Epithelial cell of prostate (primary cell): Measurements from ENCODE around the gene POU6F2.

Experiments
- DNase-seq: peaks from one replicate; pipeline ENCODE4 v3.0.0-alpha.2; 2011; ENCODE audit warnings: low read depth, low spot score
- H3K27ac ChIP-seq: fragments of 450-650 bp; 2 replicates; pipeline ENCODE4 v1.5.1; 2017; ENCODE audit warnings: mild to moderate bottlenecking

The POU6F2 gene

DNA sequence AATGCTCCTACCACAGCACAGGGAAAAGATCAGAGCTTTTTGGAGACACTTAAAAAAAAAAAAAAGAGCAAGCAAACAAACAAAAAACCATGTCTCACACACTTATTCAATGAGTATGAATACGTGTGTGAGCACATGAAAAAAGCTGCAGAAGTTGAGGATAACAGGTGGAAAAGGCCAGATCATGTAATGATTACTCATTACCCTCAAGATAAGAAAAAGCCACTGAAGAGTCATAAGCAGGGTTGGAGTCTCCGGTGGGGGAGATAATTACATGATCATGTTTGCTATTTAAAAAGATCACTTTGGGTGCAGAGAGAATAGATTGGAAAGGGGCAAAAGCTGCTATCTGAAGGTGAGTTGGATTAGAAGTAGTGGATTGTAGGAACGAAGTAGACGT lies 77.0 kb downstream of the POU6F2 start:
- no peak for DNase-seq

DNA sequence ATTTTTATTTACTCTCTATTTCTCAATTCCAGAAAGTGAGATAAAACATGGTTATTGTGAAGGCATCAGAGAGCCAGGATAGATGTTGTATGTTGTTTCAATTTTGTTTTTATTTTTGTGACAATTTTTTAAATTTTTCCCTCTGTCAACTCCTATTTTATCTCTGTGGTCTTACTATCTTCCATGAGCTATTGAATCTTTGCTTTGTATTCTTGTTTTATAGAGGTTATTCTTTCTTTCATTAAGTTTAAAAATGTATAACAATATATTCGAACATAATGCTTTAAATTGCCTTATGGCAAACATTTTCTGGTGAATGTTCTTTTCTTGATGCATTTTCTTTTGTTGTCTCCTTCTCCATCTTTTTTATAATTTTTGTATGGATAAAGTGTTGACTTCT lies 78.4 kb downstream of the POU6F2 start:
- H3K27ac ChIP-seq = no peak overlapping the region
- DNase-seq = no peak

More for the DNA sequence above, 77.0 kb downstream of the POU6F2 start:
- no peak overlapping the region for H3K27ac ChIP-seq

DNA sequence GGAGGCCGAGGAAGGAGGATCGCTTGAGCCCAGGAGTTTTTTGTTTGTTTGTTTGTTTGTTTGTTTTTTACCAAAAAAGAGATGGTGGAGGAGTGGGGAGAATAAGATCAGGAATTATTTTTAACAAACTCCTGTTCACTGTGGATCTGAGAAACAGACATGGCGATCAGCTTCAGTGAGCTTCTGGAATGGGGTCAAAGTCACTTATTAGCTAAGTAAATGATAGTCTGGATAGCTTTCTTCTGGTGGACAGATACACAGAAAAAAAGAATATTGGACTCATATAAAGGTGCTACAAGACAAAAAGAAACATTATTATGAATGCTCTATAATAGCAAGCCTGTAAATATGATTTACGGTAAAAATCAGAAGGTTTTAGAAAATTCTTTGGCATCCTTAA lies 85.1 kb downstream of the POU6F2 start:
- H3K27ac ChIP-seq = no peak overlapping the region
- DNase-seq = no peak

DNA sequence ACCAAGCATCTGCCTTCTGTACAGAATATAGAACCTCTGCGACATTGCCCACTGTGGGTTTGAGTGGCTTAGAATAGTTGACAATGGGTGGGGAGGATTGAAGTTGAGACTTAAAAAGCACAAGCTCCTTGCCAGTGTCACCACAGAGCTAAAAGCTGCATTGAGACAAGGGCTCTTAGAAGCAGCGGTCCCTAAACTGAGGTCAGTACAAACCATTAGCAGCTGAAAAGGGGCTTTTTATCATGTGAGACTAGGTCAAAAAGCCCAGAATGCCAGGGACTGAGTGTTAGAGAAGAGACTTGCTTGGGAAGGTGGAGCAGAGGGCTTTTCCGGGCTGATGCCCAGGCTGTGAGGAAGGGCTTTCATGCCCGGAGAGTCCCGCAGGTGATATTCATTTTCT lies 91.3 kb downstream of the POU6F2 start:
- H3K27ac ChIP-seq = no peak overlapping the region
- DNase-seq = no peak

DNA sequence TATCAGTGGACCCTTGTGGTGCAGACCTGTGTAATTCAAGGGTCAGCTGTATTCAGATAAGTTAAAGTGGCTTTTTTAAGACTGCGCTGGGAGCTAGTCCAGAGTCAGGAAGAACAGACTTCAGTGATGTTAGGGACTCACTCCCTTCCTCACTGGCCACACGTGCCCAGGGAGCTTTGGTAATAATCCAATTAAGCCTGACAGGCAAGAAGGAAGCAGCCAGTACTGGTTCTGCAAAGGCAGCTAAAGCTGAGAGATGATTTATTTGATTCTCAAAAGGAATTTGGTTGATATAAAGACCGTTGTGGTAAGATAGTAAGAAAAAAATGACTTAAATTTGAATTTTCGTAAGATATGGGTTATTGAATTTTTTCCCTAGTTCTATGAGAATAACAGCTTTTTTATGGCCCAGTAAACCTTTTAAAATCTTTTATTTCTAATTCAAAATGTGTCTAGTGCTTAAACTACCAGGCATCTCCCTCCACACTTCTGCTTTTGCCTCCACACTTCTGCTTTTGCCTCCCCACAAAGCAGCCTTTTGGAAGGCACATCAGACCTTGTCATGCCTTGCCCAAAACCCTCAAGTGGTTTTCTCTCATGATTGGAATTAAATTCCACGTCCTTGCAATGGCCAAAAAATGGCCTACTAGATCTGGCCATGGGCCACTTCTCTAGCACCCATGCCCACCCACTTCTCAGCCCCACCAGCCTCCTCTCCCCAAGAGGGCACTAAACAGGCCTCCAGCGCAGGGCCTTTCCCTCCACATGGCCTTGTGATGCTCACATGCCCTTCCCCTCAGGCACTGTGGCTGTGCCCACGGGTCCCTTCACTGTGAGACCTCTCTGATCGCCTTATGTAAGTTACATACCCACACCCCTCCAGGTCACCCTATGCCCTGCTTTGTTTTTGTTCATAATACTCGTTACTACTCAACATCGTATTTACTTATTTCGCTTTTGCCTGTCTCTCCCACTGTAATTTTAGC lies 92.5 kb downstream of the POU6F2 start:
- no peak overlapping the region for H3K27ac ChIP-seq
- no peak for DNase-seq

DNA sequence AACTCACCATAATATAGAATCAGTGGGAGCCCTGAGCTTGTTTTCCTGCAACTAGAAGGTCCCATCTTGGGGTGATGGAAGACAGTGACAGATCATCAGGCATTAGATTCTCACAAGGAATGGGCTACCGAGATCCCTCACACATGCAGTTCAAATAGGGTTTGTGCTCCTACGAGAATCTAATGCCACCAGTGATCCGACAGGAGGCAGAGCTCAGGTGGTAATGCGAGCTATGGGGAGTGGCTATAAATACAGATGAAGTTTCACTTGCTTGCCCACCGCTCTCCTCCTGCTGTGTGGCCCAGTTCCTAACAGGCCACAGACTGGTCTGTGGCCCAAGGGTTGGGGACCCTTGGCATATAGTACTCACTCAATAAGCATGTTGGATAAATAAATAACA lies 93.4 kb downstream of the POU6F2 start:
- no peak overlapping the region for H3K27ac ChIP-seq

DNA sequence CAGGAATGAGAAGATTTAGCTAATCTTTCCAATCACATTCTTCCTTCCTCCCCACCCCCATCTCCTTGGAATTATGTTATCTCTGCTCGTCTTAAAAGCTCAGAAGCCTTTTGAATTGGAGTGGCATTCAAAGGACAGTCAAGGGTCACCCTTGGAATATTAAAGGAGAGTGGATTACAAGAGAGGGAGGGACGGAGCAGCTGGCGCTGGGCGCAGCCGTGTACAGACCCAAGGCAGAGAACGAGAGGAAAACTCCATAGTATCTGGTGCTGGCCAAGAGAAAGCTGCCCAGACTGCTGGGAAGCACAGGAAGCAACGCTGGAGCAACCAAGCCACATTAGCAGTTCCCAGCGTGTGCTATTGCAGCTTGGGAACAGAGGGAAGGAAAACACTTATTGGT lies 95.7 kb downstream of the POU6F2 start:
- no peak for DNase-seq
- H3K27ac ChIP-seq = no peak overlapping the region

More for the DNA sequence above, 93.4 kb downstream of the POU6F2 start:
- no peak for DNase-seq

DNA sequence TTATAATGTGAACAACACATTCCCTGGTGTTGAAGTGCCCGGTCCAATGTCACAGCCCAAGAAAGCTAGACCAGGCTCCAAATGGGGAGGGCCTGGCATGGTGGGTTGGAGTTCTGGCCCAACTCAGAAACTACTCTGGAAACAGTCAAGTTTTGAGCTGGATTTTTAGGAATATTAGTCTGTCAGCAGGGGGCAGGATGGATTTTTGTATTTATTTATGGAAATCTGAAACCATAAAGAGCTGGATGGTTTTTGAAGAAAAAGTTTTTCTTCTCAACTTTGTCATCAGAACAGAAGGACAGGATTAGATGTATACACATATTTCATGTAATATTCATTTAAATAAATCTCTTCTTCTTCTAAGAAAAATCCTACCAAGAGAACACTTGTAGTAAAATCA lies 97.5 kb downstream of the POU6F2 start:
- no peak for DNase-seq

DNA sequence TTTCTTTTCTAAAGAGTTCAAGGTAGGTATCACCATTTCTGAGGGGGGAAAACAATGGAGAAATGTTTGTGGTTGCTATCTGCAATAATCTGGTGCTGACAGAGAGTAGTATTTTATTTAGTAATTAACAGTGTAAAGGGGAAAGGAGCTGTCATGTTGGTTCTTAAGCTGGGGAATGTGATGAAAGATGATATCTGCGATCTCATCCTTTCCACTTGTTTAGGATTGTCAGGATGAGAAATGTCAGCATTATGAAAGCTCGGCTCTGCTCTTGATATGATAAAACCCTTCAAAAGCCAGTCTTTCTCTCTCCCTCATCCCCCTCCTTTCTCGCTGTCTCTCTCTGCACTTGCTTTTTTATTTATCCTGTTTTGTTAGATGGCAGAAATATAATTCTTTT lies 106.1 kb downstream of the POU6F2 start:
- no peak for DNase-seq
- H3K27ac ChIP-seq = no peak overlapping the region

More for the DNA sequence above, 97.5 kb downstream of the POU6F2 start:
- no peak overlapping the region for H3K27ac ChIP-seq

DNA sequence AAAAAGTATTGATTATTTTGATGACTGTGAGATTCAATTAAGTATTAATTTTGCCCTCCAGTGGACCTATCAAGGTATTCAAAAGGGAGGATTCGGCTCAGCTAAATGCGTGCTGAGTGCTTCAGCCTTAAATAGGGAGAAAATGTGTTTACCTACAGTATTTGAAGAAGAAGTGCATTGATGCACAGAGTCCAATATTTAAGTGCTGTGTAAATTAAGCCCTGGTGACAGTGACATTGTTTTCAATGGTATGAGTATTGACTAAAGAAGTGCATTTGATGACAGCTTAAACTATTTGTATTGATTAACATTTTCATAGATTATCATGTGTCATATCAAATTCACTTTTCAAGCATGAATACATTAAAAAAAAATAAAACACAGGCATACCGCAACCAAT lies 106.6 kb downstream of the POU6F2 start:
- no peak overlapping the region for H3K27ac ChIP-seq
- DNase-seq = no peak

DNA sequence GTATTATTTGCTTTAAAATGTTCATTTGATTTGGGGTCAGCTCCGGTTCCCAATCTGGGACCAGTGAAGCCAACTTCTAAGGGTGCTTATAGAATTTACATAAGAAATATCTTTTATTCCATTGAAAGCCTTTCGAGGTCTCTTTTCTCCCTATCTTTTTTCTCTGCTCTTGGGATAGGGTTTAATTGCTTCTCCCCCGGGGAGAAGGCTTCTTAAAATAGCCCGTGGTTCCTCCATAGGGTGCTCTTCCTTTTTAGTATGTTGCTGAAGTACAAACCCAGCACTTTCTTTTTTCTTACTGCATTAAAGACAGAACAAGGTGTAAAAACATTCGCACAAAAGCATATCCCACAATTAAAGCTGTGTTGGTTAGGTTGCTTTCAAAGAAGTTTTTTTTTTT lies 107.5 kb downstream of the POU6F2 start:
- no peak for DNase-seq
- H3K27ac ChIP-seq = no peak overlapping the region

DNA sequence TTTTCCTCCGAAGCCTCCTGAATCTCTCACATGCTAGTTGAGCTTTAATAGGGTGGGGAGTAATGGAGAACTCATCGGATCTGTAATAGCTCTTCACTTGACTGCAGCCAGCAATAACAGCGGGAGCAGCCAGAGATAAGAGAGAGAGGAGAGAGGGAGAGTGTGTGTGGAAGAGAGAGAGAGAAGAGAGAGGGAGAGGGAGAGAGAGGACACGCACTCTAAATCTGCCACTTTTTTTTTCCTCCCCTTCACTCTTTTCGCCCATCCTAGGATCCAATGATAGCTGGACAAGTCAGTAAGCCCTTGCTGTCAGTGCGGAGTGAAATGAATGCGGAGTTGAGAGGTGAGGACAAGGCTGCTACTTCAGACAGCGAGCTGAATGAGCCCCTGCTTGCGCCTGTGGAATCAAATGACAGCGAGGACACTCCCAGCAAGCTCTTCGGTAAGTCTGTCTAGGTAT lies 107.9 kb downstream of the POU6F2 start:
- H3K27ac ChIP-seq = no peak overlapping the region
- DNase-seq = no peak

DNA sequence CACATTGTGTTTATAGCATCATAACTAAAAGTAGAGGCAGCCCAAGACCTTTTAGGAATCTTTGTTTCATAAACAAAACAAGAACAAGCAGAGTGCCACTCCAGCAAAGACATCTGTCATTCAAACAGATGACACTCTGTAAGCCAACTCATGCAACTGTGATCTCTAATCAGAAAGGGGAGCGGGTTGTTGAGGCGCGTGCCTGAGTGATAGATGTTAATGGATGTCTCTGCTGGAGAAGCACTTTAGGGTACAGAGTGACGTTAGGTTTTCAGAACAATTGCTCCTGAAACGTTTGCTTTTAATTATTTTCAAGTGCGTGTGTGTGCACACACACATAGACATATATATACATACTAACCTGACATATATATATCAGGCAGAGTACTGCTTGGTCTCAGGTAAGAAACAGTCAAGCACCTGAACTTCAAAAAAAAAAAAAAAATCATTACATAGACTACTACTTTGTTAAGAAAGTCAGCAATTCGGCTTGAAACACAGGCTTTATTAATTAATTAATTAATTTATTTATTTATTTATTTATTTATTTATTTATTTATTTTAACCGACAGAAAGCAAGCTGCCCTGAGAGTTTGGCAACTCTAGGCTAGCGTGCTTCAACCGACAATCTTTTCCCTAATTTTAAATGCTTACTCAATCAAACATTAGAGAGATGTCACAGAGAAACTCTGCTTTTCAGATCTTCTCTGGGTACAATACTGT lies 109.1 kb downstream of the POU6F2 start:
- H3K27ac ChIP-seq = no peak overlapping the region

DNA sequence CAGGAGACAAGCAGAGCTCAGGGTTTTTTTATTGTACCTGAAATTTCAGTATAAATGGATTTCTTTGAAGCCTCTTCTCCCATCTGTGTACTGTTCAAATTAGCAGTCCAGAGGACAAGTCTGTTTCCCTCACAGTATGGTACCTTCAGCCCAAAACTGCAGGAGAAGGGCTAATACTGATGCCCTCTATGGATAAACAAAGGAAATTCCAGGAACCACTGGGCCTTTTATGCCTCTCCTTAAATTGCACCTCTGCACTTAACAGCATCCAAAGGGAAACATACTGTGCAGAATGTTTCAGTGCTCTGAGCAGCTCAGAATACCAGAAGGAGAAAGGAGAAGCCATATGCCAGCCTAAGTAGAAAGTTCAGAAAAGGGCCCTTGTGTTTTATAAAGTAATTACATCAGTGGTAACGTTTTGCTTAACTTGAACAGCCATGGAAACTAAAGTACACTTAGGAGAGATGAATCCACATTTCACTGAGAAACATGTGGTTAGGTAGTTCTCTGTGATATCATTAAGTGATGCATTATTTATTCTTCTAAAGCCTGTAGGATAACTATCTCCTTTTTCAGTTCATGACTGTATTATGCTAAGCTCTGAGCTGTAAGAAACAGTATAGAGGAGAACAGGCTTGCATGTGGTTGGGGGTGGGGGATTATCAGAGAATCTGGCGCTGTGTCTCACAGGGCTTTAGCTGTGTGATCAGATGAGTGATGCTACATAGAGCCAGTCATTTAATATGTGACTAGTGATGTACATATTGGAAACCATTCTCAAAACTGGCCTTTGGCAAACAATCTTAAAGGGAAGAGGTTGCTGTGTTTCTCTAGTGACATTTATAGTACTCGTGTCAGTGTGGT lies 111.3 kb downstream of the POU6F2 start:
- DNase-seq = no peak

More for the DNA sequence above, 109.1 kb downstream of the POU6F2 start:
- DNase-seq = no peak

DNA sequence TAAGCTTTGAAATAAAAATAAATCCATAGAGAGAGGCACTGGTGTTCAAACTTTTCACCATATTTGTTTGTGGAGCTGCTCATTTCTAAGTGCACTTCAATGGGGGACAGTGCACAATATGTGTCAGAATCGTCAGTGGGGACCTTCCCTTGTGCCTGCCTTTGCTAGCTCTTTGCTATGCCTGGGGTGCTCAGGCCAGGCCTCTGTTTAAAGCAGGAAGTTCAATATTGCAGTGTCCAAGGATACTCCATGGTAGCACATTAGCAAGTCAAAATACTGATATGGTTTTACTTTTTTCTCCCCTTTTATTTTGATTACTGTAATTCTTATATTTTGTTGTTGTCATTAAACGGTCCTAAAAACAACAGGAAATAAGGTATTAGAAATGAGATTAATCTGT lies 113.4 kb downstream of the POU6F2 start:
- no peak for DNase-seq
- no peak overlapping the region for H3K27ac ChIP-seq

More for the DNA sequence above, 111.3 kb downstream of the POU6F2 start:
- no peak overlapping the region for H3K27ac ChIP-seq

DNA sequence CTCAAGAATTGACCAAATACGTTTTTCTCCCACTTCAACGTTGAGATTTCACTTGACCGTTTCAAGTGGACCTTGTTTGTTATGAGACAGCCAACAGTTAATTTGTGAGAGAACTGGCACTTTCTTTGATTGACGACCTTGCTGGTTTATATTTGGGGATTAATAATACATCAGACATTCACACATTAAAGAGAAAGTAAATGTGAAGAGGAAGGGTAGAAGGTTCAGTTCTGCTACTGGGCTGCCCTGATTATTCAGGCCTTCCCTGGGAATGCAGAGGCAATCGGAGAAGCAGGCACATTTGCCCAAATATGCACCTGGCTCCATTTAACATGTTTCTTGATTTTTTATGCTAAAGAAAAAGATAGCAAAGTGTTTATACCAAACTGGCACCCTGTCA lies 114.1 kb downstream of the POU6F2 start:
- DNase-seq = no peak
- H3K27ac ChIP-seq = no peak overlapping the region

DNA sequence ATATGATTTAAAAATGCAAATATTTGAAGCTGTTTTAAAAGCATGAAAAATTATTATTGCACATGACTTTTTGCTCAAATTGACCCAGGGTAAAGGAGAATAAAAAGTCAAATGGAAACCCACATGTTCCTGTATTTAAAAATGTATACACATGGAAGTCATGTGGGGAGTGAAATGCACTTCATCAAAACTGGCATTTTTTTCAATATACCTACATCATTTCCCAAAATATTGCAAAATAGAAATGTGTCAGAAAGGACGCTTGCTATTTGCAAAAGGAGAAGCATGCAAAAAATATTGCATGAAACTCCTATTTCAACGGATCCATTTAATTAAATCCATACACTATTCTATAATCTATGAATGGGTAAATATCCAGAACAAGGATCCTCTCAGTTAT lies 117.0 kb downstream of the POU6F2 start:
- no peak for DNase-seq
- no peak overlapping the region for H3K27ac ChIP-seq

DNA sequence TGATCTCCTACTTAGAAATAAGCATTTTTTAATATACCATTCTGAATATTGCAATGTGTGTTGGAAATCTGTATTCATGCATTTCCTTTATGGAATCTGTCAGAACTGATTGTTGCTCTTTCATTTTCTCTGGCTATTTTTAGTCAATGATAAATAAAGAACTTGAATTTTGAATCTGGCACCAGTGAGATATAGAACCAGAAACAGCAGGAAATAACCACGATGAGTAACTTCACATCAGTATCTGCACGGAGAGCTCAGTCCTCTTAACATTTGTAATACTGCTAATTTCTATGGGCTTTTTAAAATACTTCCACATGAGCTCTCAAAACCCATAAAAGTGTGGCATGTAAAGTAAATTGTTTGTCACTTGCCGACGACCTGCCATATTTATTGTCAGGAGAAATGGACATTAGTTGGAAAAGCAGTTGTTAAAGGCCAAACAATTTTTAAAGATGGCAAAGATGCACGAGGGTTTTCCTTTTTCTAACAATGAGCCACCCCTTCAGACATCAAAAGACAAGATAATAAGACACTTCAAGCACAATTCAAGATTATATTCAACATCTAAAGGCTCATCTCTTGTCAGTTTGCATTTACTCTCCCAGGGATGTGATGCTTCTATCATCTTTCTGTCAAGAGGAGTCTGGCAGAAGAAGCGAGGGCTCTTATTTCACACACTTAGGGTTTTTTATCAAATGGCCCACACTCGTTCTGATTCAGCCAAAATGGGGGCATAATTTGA lies 118.3 kb downstream of the POU6F2 start:
- no peak for DNase-seq
- H3K27ac ChIP-seq = no peak overlapping the region

DNA sequence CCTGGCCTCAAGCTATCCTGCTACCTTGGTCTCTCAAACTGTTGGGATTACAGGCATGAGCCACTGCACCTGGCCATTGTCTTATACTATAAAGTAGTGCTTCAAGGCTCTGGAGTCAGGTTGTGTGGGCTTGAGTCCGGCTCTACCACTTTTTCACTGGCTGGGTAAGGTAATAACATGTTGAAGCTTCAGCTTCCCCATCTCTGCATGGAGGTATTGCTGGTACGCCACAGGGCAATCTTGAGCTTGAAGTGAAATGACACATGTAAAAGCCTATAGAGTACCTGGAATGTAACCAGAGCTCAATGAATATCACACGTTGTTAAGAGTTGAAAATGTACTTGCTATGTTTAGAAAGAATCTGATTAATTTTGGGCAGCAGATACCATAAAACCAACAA lies 120.8 kb downstream of the POU6F2 start:
- no peak for DNase-seq

DNA sequence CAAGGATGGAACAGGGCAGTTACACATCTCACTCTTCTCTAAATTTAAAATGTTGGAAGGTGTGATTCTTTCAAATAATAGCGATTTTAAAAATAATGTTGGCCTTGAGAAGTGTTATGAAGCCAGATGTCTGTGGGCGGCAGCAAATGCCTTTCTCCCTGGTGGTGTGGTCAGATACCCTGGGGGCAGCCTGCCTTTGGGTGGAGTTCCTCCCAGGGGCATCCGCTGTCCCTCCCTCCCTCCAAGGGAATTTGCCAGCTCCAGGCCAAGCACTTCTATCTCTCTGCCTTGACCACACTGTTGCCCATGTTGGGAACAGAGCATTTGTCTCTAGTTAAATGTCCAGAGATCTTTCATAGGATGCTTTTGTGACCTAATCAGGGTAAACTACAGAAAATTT lies 121.4 kb downstream of the POU6F2 start:
- no peak for DNase-seq
- H3K27ac ChIP-seq = no peak overlapping the region

More for the DNA sequence above, 120.8 kb downstream of the POU6F2 start:
- H3K27ac ChIP-seq = no peak overlapping the region
